Measurements from ENCODE around the gene TMEM131.
"Not testable (repeated sequence)": the region's sequence is repeated elsewhere in the genome, so short reads cannot be mapped to it uniquely, and the experiment has no call there.

TMEM131 gene, protein sequence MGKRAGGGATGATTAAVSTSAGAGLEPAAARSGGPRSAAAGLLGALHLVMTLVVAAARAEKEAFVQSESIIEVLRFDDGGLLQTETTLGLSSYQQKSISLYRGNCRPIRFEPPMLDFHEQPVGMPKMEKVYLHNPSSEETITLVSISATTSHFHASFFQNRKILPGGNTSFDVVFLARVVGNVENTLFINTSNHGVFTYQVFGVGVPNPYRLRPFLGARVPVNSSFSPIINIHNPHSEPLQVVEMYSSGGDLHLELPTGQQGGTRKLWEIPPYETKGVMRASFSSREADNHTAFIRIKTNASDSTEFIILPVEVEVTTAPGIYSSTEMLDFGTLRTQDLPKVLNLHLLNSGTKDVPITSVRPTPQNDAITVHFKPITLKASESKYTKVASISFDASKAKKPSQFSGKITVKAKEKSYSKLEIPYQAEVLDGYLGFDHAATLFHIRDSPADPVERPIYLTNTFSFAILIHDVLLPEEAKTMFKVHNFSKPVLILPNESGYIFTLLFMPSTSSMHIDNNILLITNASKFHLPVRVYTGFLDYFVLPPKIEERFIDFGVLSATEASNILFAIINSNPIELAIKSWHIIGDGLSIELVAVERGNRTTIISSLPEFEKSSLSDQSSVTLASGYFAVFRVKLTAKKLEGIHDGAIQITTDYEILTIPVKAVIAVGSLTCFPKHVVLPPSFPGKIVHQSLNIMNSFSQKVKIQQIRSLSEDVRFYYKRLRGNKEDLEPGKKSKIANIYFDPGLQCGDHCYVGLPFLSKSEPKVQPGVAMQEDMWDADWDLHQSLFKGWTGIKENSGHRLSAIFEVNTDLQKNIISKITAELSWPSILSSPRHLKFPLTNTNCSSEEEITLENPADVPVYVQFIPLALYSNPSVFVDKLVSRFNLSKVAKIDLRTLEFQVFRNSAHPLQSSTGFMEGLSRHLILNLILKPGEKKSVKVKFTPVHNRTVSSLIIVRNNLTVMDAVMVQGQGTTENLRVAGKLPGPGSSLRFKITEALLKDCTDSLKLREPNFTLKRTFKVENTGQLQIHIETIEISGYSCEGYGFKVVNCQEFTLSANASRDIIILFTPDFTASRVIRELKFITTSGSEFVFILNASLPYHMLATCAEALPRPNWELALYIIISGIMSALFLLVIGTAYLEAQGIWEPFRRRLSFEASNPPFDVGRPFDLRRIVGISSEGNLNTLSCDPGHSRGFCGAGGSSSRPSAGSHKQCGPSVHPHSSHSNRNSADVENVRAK (N-terminal part only)

GRCh38 chr2:97995734-97996624 lies at the start of gene TMEM131:
Gene TMEM131 (minus strand): TSS chr2:97995948. CDS start chr2:97995662, 286 bp downstream.
- peak; percentile 93 for DNase-seq

DNA sequence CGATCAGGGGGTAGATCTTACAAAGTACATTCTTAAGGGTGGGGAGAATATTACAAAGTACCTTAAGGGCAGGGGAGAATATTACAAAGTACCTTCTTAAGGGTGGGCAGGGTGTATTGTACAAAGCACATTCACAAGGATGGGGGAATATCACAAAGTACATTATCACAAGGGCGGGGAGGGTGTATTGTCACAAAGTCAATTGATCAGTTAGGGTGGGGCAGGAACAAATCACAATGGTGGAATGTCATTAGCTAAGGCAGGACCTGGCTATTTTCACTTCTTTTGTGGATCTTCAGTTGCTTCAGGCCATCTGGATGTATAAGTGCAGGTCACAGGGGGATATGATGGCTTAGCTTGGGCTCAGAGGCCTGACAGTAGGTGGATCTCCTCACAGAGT lies 49.0 kb upstream of the TMEM131 start:
- not testable (repeated sequence) for DNase-seq

DNA sequence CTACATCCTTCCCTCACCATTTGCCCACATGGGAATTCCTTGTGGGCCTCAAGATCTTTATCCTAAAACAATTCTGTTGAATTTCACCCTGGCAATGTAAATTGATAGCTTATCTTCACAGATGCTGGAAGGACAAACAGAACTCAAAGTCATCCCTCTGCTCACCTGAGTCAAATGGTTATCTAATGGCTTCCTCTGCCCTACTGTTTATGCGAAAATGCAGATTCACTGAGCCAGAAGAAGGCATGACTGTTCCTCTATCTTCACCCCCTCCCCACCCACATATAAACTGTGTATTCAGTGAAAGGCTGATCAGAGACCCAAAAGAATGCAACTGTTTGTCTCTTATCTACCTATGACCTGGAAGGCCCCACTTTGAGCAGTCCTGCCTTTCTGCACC lies 47.4 kb upstream of the TMEM131 start:
- DNase-seq = no peak

- DNase-seq = no peak
Observed at GRCh38 chr2:98040331-98040939, 44.7 kb upstream of the TMEM131 start.

- no peak for DNase-seq
Observed at GRCh38 chr2:98039085-98039756, 43.5 kb upstream of the TMEM131 start.

- no peak for DNase-seq
Observed at GRCh38 chr2:98037666-98038336, 42.1 kb upstream of the TMEM131 start.

DNA sequence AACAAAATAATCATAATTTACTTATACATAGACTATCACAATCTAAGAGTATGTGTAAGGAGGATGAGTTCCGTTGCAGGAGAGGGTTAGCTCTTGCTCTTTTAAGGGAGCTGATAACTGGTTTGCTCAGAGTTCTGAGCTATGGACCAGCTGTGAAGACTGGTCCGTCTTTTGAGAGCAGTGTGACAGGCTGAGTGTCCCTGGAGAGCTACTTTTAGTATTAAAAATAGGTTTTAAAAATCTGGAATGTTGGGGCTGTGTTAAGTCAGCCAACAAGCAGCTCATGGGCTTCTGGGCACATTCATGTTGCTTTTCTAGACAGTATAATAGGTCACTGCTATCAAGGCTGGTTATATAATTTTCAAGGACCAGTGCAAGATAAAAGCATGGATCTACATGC lies 41.5 kb upstream of the TMEM131 start:
- DNase-seq = no peak

GRCh38 chr2:98036349-98037000 lies 40.7 kb upstream of the TMEM131 start:
- DNase-seq = no peak

DNA sequence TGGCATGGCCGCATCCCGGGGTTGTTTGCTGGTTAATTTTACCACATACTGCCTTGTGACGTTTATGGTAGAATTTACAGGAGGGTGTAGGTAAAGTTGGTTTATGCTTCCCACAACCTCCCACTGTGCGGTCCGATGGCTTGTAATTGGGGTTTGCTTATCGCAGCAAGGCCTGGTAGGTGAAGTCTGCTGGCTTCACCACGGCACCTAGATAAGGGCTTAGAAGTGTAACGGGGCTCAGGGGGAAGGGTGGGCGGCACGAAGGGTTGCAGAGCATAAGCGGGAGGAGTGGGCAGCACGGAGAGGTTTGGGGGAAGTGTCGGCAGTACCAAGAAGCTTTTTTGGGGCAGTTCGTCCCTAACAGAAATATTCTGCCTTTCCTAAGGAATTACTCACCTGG lies 39.0 kb upstream of the TMEM131 start:
- no peak for DNase-seq

GRCh38 chr2:98032086-98032485 lies 36.3 kb upstream of the TMEM131 start:
- no peak for DNase-seq

GRCh38 chr2:98029718-98030222 lies 34.0 kb upstream of the TMEM131 start:
- DNase-seq = no peak

GRCh38 chr2:98028931-98029717 lies 33.4 kb upstream of the TMEM131 start:
- no peak for DNase-seq

GRCh38 chr2:98028101-98028561 lies 32.4 kb upstream of the TMEM131 start:
- no peak for DNase-seq

DNA sequence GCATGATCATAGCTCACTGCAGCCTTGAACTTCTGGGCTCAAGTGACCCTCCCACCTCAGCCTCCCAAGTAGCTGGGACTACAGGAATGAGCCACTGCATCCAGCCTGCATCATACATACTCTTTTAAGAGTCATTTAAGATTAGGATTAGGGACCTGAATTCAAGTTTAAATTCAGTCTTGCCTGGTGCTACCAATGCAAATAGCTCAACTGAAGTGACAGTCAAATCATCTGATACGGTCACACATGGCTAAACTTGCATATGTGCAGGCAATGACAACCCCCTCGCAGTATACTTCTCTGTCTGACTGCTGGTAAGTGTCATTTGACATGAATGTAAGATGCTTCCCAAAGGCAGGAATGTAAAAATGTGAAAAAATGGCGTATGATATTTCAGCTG lies 31.8 kb upstream of the TMEM131 start:
- no peak for DNase-seq

DNA sequence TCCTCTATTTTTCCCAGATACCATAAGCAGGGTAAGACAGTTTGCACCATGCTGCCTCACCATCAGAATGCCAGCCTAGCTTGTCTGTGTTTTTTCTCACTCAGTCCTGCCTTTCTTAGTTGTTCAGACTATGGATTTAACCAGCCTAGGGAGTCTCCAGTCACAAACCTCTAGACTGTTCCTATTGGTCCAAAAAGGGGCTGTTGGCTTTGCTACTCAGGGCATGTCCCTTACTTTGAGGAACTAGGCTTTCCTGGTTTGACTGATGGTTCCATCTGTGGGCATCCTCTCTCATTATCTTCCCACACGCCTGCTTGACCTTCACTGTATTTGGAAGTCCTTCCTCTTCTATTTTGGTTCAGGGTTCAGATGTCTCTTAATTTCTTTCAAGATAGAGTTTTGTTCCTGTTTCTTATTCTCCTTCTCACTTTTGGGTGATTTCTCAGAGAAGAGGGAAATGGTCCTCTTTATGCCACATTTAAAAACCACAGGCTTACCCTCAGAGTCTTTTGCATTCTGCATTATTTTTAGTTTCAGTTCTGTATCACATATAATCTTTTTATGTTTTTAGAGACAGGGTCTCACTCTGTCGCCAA lies 31.3 kb upstream of the TMEM131 start:
- DNase-seq = peak; percentile 41

GRCh38 chr2:98026292-98026691 lies 30.5 kb upstream of the TMEM131 start:
- no peak for DNase-seq

GRCh38 chr2:98025481-98026037 lies 29.8 kb upstream of the TMEM131 start:
- no peak for DNase-seq

GRCh38 chr2:98022067-98022466 lies 26.3 kb upstream of the TMEM131 start:
- DNase-seq = not testable (repeated sequence)

Data from CD4-positive, alpha-beta T cell treated with Interleukin-15 for 1 hour (primary cell).